ENCODE measurements around the gene GFM1. TPM values are rescaled to one million over a fixed set of nuclear protein-coding genes. Genes with fewer than 3 reads are reported as not detected.

Gene GFM1
- total and polyA plus RNA-seq, 2 of the 13 experiments (the other 11 are each of a cell fraction or from before 2014, with no cell fraction given): 10.5 to 59.0 TPM

GRCh38 chr3:158644345-158644908 lies at the start of gene GFM1 (continued):
- TF ChIP-seq JUNB (CRISPR knock-in tag; IDR thresholded peaks at IDR 0.05; ENCODE audit: borderline replicate concordance): no peak
- TF ChIP-seq ZSCAN12 (CRISPR knock-in tag; IDR thresholded peaks at IDR 0.05): no peak
- no peak for TF ChIP-seq NR3C1 (CRISPR knock-in tag; IDR thresholded peaks at IDR 0.05)
- no peak for TF ChIP-seq PRMT3 (CRISPR knock-in tag; IDR thresholded peaks at IDR 0.05; ENCODE audit: borderline replicate concordance, low read depth)
- no peak for TF ChIP-seq RERE (CRISPR knock-in tag; IDR thresholded peaks at IDR 0.05; ENCODE audit: low read depth)
- TF ChIP-seq PRDM15 (CRISPR knock-in tag; IDR thresholded peaks at IDR 0.05): no peak; the same call in 1 of the 2 replicates
- TF ChIP-seq TBX2 (CRISPR knock-in tag; IDR thresholded peaks at IDR 0.05; ENCODE audit: borderline replicate concordance): peak; percentile 88
- peak; percentile 88 for TF ChIP-seq SALL2 (CRISPR knock-in tag; IDR thresholded peaks at IDR 0.05)
- TF ChIP-seq NFE2L1 (CRISPR knock-in tag; IDR thresholded peaks at IDR 0.05; ENCODE audit: borderline replicate concordance): no peak
- no peak for TF ChIP-seq ZNF138 (CRISPR knock-in tag; IDR thresholded peaks at IDR 0.05; ENCODE audit: low read depth)
- TF ChIP-seq STAG1 (CRISPR knock-in tag; IDR thresholded peaks at IDR 0.05): peak; percentile 45
- peak; percentile 84 for TF ChIP-seq ZNF772 (CRISPR knock-in tag; IDR thresholded peaks at IDR 0.05)
- TF ChIP-seq MLLT10 (CRISPR knock-in tag; IDR thresholded peaks at IDR 0.05): no peak
- TF ChIP-seq SNRNP70 (IDR thresholded peaks at IDR 0.05; ENCODE audit: low read depth, low read length): no peak
- TF ChIP-seq ZNF460 (CRISPR knock-in tag; IDR thresholded peaks at IDR 0.05; ENCODE audit: borderline replicate concordance): no peak; the same call in 1 of the 2 replicates
- TF ChIP-seq MAFF (IDR thresholded peaks at IDR 0.05; ENCODE audit: low read depth, low read length): no peak
- peak; percentile 41; the same call in 1 of the 2 replicates for TF ChIP-seq TOE1 (CRISPR knock-in tag; IDR thresholded peaks at IDR 0.05)
- no peak for TF ChIP-seq CENPX (CRISPR knock-in tag; IDR thresholded peaks at IDR 0.05)
- TF ChIP-seq ZNF724P (CRISPR knock-in tag; IDR thresholded peaks at IDR 0.05; ENCODE audit: borderline replicate concordance): peak; percentile 77; the same call in 1 of the 2 replicates
- peak; percentile 94 for TF ChIP-seq ZFP91 (CRISPR knock-in tag; IDR thresholded peaks at IDR 0.05; ENCODE audit: borderline replicate concordance)
